ENCODE data around the gene MALAT1.

The MALAT1 gene

DNA sequence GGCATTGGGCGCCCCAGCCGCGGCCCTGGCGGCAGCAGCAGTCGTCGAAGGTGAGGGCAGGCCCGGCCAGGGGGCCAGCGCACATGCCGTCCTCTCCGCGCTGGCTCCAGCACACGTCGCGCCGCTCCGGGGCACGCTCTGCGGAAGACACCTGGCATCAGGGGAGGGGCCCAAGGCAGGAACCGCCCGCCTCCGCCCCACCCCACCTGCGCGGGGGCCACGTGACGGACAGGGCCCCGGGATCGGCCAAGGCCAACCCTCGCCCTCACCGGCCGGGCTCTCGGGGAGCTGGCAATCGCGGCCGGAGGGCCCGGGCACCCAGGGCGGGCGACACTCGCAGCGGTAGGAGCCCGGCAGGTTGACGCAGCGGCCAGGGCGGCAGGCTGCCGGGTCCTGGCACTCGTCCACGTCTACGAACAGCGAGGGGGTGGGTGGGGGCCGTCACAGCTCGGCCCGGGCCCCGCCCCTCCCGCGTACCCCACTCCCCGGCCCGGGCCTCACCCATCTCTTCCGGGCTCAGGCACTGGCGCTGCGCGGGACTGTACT, 41.0 kb downstream of the MALAT1 start:
- DNase-seq (ENCODE audit: low read depth, low spot score), result no peak

DNA sequence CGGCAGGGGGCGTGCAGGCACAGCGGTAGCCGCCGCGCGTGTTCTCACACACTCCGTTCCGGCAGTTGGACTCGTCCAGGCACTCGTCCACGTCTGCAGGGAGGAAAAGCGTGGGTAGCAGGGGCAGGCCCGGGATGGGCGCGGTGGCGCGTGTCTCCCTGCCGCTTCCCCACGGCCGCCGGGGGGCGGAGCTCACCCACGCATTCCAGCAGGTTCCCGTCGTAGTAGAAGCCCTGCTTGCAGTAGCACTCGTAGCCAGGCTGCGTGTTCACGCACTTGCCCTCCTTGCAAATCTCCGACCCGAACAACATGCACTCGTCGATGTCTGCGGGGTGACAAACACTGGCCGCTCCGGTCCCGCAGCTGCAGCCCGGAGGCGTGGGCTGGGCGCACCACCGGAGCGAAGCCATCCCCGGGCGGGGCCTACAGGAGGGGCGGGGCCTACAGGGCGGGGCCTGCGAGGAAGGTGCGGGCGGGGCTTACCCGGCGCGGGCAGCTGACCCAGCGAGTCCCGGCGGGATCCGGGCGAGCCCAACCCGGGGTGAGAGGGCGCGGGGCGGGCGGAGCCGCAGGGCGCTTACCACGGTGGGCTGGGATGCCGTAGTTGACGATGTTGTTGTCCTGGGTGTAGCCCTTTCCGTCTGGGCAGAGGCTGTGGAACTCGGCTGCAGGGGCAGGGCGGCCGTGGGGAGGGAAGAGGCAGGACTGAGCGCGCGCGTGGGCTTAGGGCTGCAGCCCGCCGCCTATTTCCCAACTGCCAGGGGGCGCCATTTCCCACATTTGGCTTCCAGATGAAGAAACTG, 41.6 kb downstream of the MALAT1 start:
- no peak for DNase-seq (ENCODE audit: low read depth, low spot score)

DNA sequence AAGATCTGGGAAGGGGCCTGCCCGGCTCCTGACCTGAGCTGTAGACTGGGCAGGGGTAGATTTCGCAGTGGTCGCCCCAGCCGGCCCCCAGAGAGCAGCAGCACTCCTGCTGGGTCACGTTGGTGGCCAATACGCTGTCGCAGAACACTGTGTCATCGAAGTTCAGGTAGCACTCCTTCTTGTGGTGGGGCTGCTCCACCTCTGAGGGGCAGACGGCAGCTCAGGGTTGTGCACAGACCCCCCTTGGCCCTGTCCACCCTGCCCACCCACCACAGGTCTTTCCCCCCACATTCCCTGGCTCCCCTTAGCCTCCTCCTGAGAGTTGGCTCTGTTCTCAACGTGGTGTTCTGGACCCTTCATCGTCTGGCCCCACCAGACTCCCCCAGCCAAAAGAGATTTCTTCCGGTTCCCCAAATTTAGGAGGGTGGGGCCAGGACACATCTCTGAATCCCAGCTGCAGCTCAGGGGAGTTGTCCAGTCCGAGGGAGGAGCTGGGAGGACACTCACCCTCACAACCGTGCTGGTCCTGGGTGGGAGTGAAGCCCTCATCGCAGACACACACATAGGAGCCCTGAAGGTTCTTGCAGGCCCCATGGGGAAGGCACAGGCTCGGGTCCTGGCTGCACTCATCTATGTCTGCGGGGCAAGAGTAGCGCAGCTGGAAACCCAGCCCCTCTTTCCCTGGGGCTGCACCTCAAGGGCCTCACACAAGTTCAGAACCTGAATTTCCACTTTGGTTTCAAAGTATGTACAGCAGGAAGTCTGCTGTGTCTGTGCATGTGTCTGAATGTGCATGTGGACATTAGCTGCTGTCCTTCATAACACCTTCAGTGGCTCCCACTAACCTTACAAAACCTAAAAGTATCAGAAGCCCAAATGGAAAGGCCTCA, 42.5 kb downstream of the MALAT1 start:
- no peak for DNase-seq (ENCODE audit: low read depth, low spot score)

GRCh38 chr11:65542738-65543390, 44.0 kb downstream of the MALAT1 start:
- DNase-seq (ENCODE audit: low read depth, low spot score), result no peak

GRCh38 chr11:65545853-65546216, 47.0 kb downstream of the MALAT1 start:
- DNase-seq (ENCODE audit: low read depth, low spot score), result no peak

- no peak for DNase-seq (ENCODE audit: low read depth, low spot score)
Observed at GRCh38 chr11:65546217-65546958, 47.5 kb downstream of the MALAT1 start.

GRCh38 chr11:65547446-65548125, 48.7 kb downstream of the MALAT1 start:
- no peak for DNase-seq (ENCODE audit: low read depth, low spot score)

DNA sequence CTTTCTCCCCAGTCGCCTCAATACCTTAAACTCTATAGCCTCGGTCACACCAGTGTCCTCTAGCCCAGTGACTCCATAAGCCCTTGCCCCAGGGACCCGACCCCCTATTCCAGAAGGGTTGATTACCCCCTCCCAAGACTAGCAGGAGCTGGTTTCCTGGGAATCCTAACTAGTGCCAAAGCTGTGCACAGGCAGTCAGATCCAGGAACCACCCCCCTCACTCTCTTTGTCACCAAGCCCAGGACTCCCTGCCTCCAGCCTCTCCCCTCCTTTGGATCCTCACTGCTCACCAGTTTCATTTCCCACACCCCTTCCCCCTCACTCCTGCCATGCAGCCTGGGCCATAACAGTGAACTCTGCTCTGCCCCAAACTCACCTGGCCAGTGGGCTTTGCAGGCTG, 49.5 kb downstream of the MALAT1 start:
- no peak for DNase-seq (ENCODE audit: low read depth, low spot score)

GRCh38 chr11:65549096-65549495, 50.3 kb downstream of the MALAT1 start:
- DNase-seq (ENCODE audit: low read depth, low spot score), result no peak

DNA sequence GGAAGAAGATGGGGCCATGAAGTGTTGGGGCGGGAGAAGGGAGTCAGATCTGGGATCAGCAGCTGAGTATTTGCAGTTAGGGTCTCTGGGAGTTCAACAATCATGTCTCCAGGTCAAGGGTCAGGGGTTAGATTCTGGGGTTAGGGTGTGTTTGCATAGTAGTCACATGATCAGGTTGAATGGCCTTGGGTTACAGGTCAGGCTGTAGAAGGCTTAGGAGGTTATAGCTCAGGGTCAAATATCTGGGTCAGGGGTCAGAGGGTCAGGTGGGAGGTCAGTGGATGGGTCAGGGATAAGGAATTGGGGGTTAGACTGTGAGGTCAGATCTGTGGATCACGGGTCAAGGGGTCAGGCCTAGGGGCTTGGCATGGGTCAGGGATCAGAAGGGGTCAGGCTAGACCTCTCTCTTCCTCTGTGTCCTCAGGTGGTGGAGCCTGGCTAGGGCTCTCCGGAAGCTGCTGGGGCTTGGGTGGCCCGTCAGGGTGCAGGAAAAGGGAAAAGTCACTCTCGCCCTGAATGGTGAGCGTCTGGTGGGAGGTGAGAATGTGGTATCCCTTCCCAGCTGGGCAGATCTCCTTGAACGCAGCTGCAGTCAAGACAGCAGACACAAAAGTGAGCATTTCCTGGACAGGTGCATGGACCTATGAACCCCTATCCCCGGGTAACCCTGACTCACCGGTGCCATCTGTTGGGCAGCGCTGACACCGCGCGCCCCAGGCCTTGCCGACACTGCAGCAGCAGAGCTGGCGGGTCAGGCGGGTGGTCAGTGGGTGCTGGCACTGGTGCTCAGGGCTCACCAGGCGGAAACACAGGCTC, 52.9 kb downstream of the MALAT1 start:
- DNase-seq (ENCODE audit: low read depth, low spot score), result no peak

- no peak for DNase-seq (ENCODE audit: low read depth, low spot score)
Observed at GRCh38 chr11:65552388-65552951, 53.6 kb downstream of the MALAT1 start.

GRCh38 chr11:65553301-65554001, 54.6 kb downstream of the MALAT1 start:
- DNase-seq (ENCODE audit: low read depth, low spot score), result no peak

DNA sequence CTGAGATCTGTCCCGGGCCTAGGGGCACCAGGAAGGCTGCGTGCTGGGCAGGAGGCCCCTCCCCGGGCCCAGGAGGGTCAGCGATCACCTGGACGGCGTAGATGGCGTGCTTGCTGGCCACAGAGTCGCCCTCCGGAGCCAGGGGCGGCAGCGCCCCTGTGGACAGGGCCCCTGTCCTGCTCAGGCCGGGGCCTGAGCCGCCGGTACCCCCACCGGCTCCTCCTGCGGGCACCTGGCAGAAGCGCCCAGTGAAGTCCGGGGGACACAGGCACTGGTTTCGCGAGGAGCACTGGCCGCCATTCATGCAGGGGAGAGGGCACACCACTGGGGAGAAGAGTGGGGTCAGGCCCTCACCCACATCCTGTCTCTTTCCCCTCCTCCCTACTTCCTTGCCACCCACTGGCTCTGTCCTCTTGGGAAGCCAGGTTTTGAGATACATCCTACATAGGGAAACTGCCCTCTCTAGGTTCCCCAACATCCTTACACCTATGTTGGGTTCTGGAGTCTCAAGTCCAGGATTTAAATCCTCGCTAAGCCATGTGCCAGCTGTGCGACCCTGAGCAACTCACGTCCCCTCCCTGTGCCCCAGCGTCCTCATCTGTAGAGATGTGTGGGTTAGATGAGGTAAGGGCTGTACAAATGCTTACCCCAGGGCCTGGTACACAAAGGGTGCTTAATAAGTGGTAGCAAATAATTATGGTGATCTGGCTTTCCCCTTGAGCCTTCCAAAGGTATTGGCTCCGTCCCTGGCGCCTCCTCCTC, 55.4 kb downstream of the MALAT1 start:
- no peak for DNase-seq (ENCODE audit: low read depth, low spot score)

GRCh38 chr11:65554842-65555430, 56.1 kb downstream of the MALAT1 start:
- no peak for DNase-seq (ENCODE audit: low read depth, low spot score)

- DNase-seq (ENCODE audit: low read depth, low spot score), result no peak
Observed at GRCh38 chr11:65555693-65556231, 56.9 kb downstream of the MALAT1 start.

Data from iPS DF 19.7 (cell line).